Keratinocyte (primary cell): ENCODE data around the gene PDE6D. TPM values are rescaled to one million over a fixed set of nuclear protein-coding genes. Genes with fewer than 3 reads are reported as not detected.
"Not testable (repeated sequence)": the region's sequence is repeated elsewhere in the genome, so short reads cannot be mapped to it uniquely, and the experiment has no call there.

Source experiments
- DNase-seq: peaks from one replicate; pipeline ENCODE4 v3.0.0-alpha.2; 2011; ENCODE audit warnings: low read depth, missing footprints, low spot score
- FAIRE-seq: peaks from 2 replicates; lab custom pipeline; 2011; peaks lifted over from hg19 to GRCh38; lab: Jason Lieb, UNC
- H2AFZ ChIP-seq: 2 replicates; pipeline ENCODE4 v1.6.0; 2012; ENCODE audit warnings: low read length, control low read depth, inconsistent platforms; ENCODE audit not compliant: control insufficient read depth
- H3K27ac ChIP-seq: 2 replicates; pipeline ENCODE4 v1.5.1; 2011; ENCODE audit warnings: low read length; ENCODE audit not compliant: control insufficient read depth, insufficient read depth
- H3K27me3 ChIP-seq: 3 replicates; pipeline ENCODE4 v1.6.0; 2011; ENCODE audit warnings: low read length; ENCODE audit not compliant: control insufficient read depth, insufficient read depth; ENCODE audit errors: extremely low read depth
- H3K36me3 ChIP-seq, 2 experiments: 2 replicates in 1 of 2; 3 replicates in 1 of 2; pipeline ENCODE4 v1.5.1; 2011; ENCODE audit warnings: low read length in 2 of 2, mild to moderate bottlenecking in 1 of 2; ENCODE audit not compliant: control insufficient read depth in 2 of 2, insufficient read depth in 2 of 2; ENCODE audit errors: extremely low read depth in 1 of 2
- H3K4me1 ChIP-seq: 3 replicates; pipeline ENCODE4 v1.5.1; 2011; ENCODE audit warnings: low read length; ENCODE audit not compliant: control insufficient read depth, insufficient read depth; ENCODE audit errors: extremely low read depth
- H3K4me2 ChIP-seq: 3 replicates; pipeline ENCODE4 v1.6.0; 2011; ENCODE audit warnings: low read depth, low read length; ENCODE audit not compliant: control insufficient read depth, insufficient read depth; ENCODE audit errors: extremely low read depth
- H3K4me3 ChIP-seq, 3 experiments: fragments of 200-600 bp in 1 of 3; sonication (generic) in 1 of 3; 2 replicates in 2 of 3; 3 replicates in 1 of 3; pipeline ENCODE4 v1.5.1; 2011 to 2016; ENCODE audit warnings: low read length in 3 of 3, mild to moderate bottlenecking in 3 of 3, control low read depth in 2 of 3, inconsistent platforms in 1 of 3, low read depth in 1 of 3, mixed read lengths in 1 of 3, mixed run types in 1 of 3, moderate library complexity in 1 of 3; ENCODE audit not compliant: control insufficient read depth in 2 of 3, insufficient read depth in 2 of 3; ENCODE audit errors: extremely low read depth in 1 of 3
- H3K79me2 ChIP-seq: 2 replicates; pipeline ENCODE4 v1.6.0; 2012; ENCODE audit warnings: low read length; ENCODE audit not compliant: control insufficient read depth, insufficient read depth
- H3K9ac ChIP-seq: 3 replicates; pipeline ENCODE4 v1.6.0; 2011; ENCODE audit warnings: low read length; ENCODE audit not compliant: control insufficient read depth, insufficient read depth; ENCODE audit errors: extremely low read depth
- H3K9me1 ChIP-seq: 3 replicates; pipeline ENCODE4 v1.6.0; 2011; ENCODE audit warnings: low read length; ENCODE audit not compliant: control insufficient read depth, insufficient read depth; ENCODE audit errors: extremely low read depth
- H3K9me3 ChIP-seq: 2 replicates; pipeline ENCODE4 v1.5.1; 2012; ENCODE audit warnings: low read depth, low read length; ENCODE audit not compliant: control insufficient read depth
- H4K20me1 ChIP-seq: 3 replicates; pipeline ENCODE4 v1.6.0; 2011; ENCODE audit warnings: low read length; ENCODE audit not compliant: control insufficient read depth, insufficient read depth; ENCODE audit errors: extremely low read depth
- EZH2 ChIP-seq: IDR thresholded peaks from one replicate; pipeline ENCODE4 v1.6.1; 2012; ENCODE audit warnings: inconsistent platforms, mild to moderate bottlenecking, low read length, moderate library complexity
- dilution Hi-C: fragments of 300-500 bp; cut with MboI; formaldehyde crosslinking; loops from one replicate; pipeline ENCODE4 v1.7.0; 2020; ENCODE audit warnings: low sequenced_read_pairs; ENCODE audit not compliant: extremely low pct_ligation_motif_present
- polyA plus RNA-seq, 5 experiments: library from polyadenylated mRNA; depleted of rRNA in 3 of 5; stranded (reverse) in 3 of 5; stranded (forward) in 1 of 5; unstranded in 1 of 5; fragments of >200 nt; gene quantifications; 1 replicate in 1 of 5; 2 replicates in 3 of 5; 3 replicates in 1 of 5; pipeline versions ENCODE4 v1.2.1 to v1.2.3, GENCODE V29; 2011 to 2012; ENCODE audit warnings: missing spikeins in 2 of 5, low read depth in 1 of 5, low replicate concordance in 1 of 5
- TF ChIP-seq, protein P1 (sequence below), 3 experiments: IDR thresholded peaks in 1 of 3; conservative IDR thresholded peaks in 1 of 3; optimal IDR thresholded peaks in 1 of 3; 2 replicates in 2 of 3; 3 replicates in 1 of 3; pipeline versions ENCODE3 to v1.5.1; 2011; ENCODE audit warnings: low read length in 3 of 3, mild to moderate bottlenecking in 3 of 3, moderate library complexity in 2 of 3, control low read depth in 1 of 3, inconsistent platforms in 1 of 3; ENCODE audit not compliant: insufficient read depth in 2 of 3; ENCODE audit errors: extremely low read depth in 1 of 3

The PDE6D gene
- polyA plus RNA-seq, 1 donor (not counting 4 experiments of a cell fraction or from before 2014, with no cell fraction given) = 31.6 TPM

DNA sequence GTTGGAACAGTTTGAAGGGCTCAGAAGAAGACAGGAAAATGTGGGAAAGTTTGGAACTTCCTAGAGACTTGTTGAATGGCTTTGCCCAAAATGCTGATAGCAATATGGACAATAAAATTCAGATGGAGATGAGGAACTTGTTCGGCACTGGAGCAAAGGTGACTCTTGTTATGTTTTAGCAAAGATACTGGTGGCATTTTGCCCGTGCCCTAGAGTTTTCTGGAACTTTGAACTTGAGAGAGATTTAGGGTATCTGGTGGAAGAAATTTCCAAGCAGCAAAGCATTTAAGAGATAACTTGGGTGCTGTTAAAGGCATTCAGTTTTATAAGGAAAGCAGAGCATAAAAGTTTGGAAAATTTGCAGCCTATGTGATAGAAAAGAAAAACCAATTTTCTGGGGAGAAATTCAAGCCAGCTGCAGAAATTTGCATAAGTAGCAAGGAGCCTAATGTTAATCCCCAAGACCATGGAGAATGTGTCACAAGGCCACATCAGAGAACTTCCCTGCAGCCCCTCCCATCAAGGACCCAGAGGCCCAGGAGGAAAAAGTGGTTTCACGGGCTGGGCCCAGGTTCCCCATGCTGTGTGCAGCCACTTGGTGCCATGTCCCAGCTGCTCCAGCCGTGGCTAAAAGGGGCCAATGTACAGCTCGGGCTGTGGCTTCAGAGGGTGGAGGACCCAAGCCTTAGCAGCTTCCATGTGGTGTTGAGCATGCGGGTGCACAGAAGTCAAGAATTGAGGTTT, 32.8 kb downstream of the PDE6D start:
- H3K4me3 ChIP-seq, H4K20me1 ChIP-seq, DNase-seq, H3K4me1 ChIP-seq, H3K9ac ChIP-seq, H3K9me3 ChIP-seq, H3K4me2 ChIP-seq, FAIRE-seq, dilution Hi-C loops, H3K9me1 ChIP-seq, H2AFZ ChIP-seq, H3K27me3 ChIP-seq, H3K36me3 ChIP-seq, H3K27ac ChIP-seq, H3K79me2 ChIP-seq: not testable (repeated sequence)

DNA sequence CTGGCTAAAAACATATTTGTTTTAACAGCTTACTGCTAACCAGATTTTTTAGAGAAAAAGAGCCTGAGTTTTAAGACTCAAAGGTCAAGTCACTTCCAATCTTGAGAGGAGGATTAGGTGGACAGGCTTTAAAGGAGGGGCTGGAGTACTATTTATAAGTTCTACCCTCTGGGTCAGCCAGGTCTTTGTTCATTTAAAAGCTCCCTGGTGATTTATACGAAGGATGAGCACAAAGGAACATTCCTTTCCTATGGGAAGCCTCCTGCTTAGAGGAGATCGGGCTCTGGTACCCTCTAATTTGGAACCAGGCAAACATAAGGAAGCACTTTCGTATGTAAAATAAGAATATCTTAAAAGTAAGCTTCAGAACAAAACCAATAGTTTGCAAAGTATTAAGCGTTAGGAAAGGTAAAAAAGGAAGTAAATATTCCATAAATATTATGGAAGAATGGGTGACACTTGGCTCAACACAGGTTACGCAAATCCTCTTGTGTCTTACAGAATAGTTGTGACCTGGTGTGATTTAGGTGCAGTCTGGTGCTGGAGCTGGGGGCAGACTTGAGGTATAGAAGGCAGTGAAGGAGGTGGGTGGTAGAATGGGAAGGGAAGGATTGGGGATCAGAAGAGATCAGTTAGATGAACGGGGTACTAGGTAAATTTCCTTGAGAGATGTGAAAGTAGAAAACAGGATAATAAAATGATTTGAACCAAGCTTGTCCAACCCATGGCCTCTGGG, 35.6 kb downstream of the PDE6D start:
- Histone ChIP-seq H3K9ac (no peak overlapping the region), H3K27ac (no peak overlapping the region), H3K79me2 (no peaks in the 10 kb centered on the region), H3K9me3 (no peaks in the 10 kb centered on the region), H3K27me3 (peaks cover 4% of the 10 kb centered on the region), H3K36me3 (no peaks in the 10 kb centered on the region), H2AFZ (no peak overlapping the region), H4K20me1 (no peaks in the 10 kb centered on the region), H3K9me1 (no peaks in the 10 kb centered on the region), H3K4me2 (no peak overlapping the region), H3K4me1 (no peaks in the 10 kb centered on the region), H3K4me3 (no peak overlapping the region)
- TF ChIP-seq, protein P1, sequence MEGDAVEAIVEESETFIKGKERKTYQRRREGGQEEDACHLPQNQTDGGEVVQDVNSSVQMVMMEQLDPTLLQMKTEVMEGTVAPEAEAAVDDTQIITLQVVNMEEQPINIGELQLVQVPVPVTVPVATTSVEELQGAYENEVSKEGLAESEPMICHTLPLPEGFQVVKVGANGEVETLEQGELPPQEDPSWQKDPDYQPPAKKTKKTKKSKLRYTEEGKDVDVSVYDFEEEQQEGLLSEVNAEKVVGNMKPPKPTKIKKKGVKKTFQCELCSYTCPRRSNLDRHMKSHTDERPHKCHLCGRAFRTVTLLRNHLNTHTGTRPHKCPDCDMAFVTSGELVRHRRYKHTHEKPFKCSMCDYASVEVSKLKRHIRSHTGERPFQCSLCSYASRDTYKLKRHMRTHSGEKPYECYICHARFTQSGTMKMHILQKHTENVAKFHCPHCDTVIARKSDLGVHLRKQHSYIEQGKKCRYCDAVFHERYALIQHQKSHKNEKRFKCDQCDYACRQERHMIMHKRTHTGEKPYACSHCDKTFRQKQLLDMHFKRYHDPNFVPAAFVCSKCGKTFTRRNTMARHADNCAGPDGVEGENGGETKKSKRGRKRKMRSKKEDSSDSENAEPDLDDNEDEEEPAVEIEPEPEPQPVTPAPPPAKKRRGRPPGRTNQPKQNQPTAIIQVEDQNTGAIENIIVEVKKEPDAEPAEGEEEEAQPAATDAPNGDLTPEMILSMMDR (optimal IDR thresholded peaks at IDR 0.05 in 1 of 3, IDR thresholded peaks at IDR 0.05 in 1 of 3, conservative IDR thresholded peaks at IDR 0.05 in 1 of 3; ENCODE audit: extremely low read depth in 1 of 3, insufficient read depth in 2 of 3, low read length in 3 of 3) = no peak
- no peak for TF ChIP-seq EZH2
- DNase-seq (no peak), FAIRE-seq (no peak)
- dilution Hi-C loops = no loop called here
